ENCODE measurements around the gene VAC14. TPM values are rescaled to one million over a fixed set of nuclear protein-coding genes. Genes with fewer than 3 reads are reported as not detected.
"Not testable (repeated sequence)": the region's sequence is repeated elsewhere in the genome, so short reads cannot be mapped to it uniquely, and the experiment has no call there.

VAC14 gene
- total RNA-seq, 2 experiments from 2014 or later = 40.3 to 44.9 TPM

GRCh38 chr16:70749006-70749678 lies 51.8 kb downstream of the VAC14 start:
- ChIA-PET CTCF (interaction anchor here (0.8 kb wide), 1 partner anchor 12 kb away, joined by 3 read pairs; no protein-coding TSS in a partner anchor), POLR2A (no interaction called here)

- ChIA-PET POLR2A (no interaction called here), CTCF (no interaction called here)
These were observed 53.0 kb downstream of the VAC14 start for GRCh38 chr16:70747703-70748631.

GRCh38 chr16:70746708-70747424 lies 54.1 kb downstream of the VAC14 start:
- ChIA-PET CTCF (interaction anchor here (1.3 kb wide), 1 partner anchor 9 kb away, joined by 5 read pairs; no protein-coding TSS in a partner anchor), POLR2A (no interaction called here)

GRCh38 chr16:70746040-70746707 lies 54.8 kb downstream of the VAC14 start:
- ChIA-PET POLR2A (no interaction called here), CTCF (interaction anchor here (1.3 kb wide), 1 partner anchor 8 kb away, joined by 5 read pairs; no protein-coding TSS in a partner anchor)

GRCh38 chr16:70745536-70746025 lies 55.4 kb downstream of the VAC14 start:
- ChIA-PET CTCF (no interaction called here), POLR2A (no interaction called here)

- ChIA-PET CTCF (no interaction called here), POLR2A (no interaction called here)
These were observed 56.6 kb downstream of the VAC14 start for GRCh38 chr16:70744366-70744765.

GRCh38 chr16:70743791-70744190 lies 57.2 kb downstream of the VAC14 start:
- ChIA-PET CTCF (no interaction called here), POLR2A (no interaction called here)

- POLR2A ChIA-PET, CTCF ChIA-PET: not testable (repeated sequence)
These were observed 58.0 kb downstream of the VAC14 start for GRCh38 chr16:70742967-70743366.

- POLR2A ChIA-PET = no interaction called here
These were observed 59.2 kb downstream of the VAC14 start for GRCh38 chr16:70741783-70742125.

GRCh38 chr16:70740914-70741782 lies 59.8 kb downstream of the VAC14 start:
- ChIA-PET POLR2A (no interaction called here), CTCF (no interaction called here)

More at GRCh38 chr16:70741783-70742125, 59.2 kb downstream of the VAC14 start:
- CTCF ChIA-PET = no interaction called here

- POLR2A ChIA-PET = no interaction called here
These were observed 60.6 kb downstream of the VAC14 start for GRCh38 chr16:70740174-70740913.

GRCh38 chr16:70739389-70739788 lies 61.6 kb downstream of the VAC14 start:
- CTCF ChIA-PET = interaction anchor here (0.9 to 2.1 kb wide), 4 partner anchors 11 to 673 kb away, joined by 3 to 8 read pairs (median 4); no protein-coding TSS in a partner anchor
- POLR2A ChIA-PET = no interaction called here

More at GRCh38 chr16:70740174-70740913, 60.6 kb downstream of the VAC14 start:
- CTCF ChIA-PET = no interaction called here

GRCh38 chr16:70738083-70738977 lies 62.6 kb downstream of the VAC14 start:
- ChIA-PET POLR2A (interaction anchor here (1.0 kb wide), 1 partner anchor 12 kb away, joined by 4 read pairs; no protein-coding TSS in a partner anchor), CTCF (interaction anchor here (0.9 to 2.1 kb wide), 9 partner anchors 8 to 674 kb away, joined by 3 to 8 read pairs (median 4); no protein-coding TSS in a partner anchor)

GRCh38 chr16:70737377-70738082 lies 63.4 kb downstream of the VAC14 start:
- ChIA-PET POLR2A (interaction anchor here (1.0 kb wide), 1 partner anchor 13 kb away, joined by 4 read pairs; no protein-coding TSS in a partner anchor), CTCF (interaction anchor here (1.1 to 2.1 kb wide), 6 partner anchors 9 to 47 kb away, joined by 3 to 8 read pairs (median 4); no protein-coding TSS in a partner anchor)

GRCh38 chr16:70736465-70737376 lies 64.2 kb downstream of the VAC14 start:
- ChIA-PET POLR2A (interaction anchor here (1.0 kb wide), 1 partner anchor 34 kb away, joined by 4 read pairs; no protein-coding TSS in a partner anchor), CTCF (interaction anchor here (0.7 to 1.3 kb wide), 2 partner anchors 12 to 35 kb away, joined by 3 read pairs; no protein-coding TSS in a partner anchor)
